GM19395 (cell line): ENCODE measurements around the gene ISOC2.
"Not testable (repeated sequence)": the region's sequence is repeated elsewhere in the genome, so short reads cannot be mapped to it uniquely, and the experiment has no call there.

Source experiments
- ATAC-seq: cut with Tn5 transposase; IDR thresholded peaks from one replicate; pipeline ENCODE4 v1.9.1; 2021; ENCODE audit warnings: mild to moderate bottlenecking, moderate library complexity; ENCODE audit not compliant: unreplicated experiment

Gene ISOC2

DNA sequence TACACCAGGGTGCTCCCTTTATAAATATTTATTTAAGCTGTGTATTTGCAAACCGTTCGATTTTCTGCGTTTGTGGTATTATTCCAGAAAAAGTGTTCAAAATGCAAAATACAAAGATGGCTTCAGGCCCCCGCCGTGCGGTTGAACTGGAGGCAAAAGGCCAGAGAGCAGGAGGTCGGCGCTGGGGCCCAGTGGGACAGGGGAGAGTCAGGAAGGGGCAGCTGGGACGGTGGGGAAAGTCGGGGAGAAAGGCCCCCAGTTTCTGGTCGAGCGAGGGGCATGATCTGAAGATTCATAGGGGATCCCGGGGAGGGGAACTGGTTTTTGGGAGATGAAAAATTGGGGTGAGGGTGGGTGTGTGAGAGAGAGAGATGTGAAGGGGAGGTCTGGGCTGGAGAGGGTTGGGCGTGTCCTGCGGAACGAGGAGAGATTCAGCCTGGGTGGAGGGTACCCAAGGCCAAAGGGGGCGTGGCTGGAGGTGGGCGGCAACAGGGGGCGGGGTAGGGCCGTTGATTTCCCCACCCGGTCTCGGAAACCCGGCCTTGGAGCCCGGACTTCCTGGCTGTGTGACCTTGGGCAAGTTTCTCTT is 678 bp downstream of the ISOC2 start:
- ATAC-seq, result no peak

DNA sequence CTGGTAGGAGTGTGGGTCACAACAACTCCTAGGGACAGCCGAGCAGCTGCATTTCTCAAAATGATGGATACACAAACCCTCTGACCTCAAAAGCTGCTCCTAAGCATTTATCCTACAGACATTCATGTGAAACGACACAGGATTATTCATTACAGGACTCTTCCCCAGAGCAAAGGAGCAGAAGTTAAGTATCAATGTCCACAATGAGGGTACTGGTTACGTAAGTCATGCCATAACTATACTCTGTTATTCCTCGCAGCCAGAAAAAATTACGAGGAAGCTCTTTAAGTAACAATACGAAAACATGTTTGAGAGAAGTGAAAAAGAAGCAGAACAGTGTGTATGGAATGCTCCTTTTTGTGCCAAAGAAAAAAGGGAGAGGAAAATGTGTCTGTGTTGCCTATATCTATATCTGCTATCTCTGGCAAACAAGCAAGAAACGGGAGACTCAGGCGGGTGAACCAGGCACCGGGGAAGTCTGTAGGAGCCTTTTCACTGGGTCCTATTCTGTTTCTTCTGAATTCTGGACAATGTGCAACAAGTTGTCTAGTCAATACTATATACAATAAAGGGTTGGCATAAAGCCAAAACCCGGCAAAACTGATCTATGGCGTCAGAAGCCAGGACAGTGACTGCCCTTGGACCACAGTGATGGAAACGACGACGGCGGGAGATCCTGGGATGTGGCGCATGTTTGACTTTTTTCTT is 1.3 kb downstream of the ISOC2 start:
- no peak for ATAC-seq

DNA sequence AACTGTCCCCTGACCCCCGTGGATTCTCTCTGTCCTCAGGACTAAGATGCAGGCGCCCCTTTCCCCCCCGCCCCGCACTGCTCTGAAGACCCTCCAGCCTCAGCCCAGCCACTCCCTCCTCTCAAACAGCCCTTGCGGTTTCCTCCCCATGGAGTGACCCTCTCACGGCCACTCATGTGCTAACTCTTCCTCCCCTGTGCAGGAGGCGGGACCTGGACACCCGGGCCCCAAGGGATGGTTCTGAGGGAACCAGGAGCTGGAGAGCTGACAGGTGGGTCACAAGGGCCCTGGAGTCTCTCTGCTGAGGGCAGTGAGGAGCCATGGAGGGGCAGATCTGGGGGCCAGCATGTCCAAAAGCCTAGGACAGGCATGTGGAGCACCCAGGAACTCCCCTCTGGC is 1.9 kb downstream of the ISOC2 start:
- ATAC-seq, result no peak

DNA sequence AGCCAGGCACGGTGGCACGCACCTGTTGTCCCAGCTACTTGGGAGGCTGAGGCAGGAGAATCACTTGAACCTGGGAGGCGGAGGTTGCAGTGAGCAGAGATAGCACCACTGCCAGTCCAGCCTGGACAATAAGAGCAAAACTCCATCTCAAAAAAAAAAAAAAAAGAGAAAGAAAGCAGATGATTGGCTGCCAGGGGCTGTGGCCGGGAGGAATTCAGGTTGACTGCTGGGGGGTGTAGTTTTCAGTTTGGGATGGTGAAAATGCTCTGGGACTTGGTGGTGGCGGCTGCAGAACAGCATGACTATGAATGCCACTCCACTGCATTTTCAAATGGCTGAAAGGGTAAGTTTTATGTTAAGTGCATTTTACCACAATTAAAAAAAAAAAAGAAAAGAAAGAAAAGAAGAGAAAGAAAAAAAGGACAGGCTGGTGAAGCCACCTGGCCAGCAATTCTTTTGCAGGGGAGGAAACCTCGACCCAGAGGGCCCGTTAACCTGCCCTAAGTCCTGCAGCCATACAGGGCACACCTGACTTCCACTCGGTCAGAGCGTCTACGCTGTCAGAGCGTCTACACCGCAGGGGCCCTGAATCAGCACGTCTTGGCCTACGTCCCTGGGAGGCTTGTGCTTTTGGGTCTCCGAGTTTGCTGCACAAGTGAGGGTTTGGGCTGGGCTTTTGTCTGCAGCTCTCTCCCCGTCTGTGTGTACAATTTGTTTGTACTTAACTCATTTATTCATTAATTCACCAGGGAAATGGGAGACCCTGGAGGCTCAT is 3.6 kb downstream of the ISOC2 start:
- ATAC-seq, result no peak

DNA sequence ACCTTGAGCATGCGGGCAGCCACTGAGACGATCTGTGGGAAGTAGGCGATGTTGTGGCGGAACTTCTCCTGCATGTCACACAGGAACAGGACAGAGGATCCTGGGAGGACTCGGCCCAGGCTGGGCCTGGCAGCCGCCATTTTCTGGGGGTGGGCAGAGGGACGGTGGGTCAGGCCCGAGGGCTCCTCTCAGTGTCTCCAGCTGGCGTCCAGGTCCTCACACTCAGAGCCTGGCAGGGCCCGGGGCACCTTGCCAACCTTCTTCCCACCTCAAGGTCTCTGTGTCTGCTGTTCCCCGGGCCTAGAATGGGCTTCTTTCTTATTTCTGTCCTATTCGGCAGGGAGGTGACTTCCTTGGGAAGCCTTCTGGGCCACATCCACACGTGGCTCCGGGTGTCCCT is 5.1 kb downstream of the ISOC2 start:
- ATAC-seq, result no peak

DNA sequence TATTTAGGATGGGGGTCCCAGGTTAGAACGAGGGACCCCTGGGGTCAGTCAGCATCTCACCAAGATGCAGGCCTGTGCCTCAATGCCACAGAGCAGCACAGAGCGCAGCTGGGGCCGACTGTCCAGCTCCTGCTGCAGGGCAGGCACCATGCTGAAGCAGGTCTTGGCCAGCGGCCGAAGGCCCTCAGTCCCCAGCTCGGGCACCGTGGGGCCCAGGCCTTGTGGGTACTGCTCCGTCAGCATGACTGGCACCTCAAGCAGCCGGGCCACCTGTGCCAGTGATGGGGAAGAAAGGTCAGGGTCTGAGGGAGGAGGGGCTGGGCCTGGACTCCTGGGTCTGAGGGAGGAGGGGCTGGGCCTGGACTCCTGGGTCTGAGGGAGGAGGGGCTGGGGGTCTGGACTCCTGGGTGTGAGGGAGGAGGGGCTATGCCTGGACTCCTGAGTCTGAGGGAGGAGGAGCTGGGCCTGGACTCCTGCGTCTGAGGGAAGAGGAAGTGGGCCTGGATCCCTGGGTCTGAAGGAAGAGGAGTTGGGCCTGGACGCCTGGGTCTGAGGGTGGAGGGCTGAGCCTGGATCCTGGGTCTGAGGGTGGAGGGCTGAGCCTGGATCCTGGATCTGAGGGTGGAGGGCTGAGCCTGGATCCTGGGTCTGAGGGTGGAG is 5.7 kb downstream of the ISOC2 start:
- ATAC-seq, result no peak

DNA sequence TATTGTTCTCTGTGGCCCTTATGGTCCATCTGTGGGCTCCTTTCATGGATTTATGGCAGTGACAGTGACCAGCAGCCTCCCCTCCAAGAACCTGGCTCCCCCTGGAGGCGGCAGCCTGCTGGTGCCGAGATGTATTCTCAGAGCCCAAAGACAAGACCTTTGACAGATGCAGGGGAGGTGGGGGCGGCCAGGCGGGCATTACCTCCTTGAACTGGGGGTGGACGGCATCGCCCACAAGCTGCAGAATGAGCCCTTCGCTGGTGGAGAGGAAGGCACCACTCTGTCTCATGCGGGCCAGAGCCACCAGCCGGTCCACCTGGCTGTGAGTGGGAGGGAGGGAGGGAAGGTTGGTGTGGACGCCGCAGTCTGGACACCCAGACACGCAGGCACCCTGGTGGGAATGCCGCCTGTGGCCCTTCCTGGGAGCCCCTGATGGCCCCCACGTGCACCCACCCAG is 6.6 kb downstream of the ISOC2 start:
- ATAC-seq, result no peak

DNA sequence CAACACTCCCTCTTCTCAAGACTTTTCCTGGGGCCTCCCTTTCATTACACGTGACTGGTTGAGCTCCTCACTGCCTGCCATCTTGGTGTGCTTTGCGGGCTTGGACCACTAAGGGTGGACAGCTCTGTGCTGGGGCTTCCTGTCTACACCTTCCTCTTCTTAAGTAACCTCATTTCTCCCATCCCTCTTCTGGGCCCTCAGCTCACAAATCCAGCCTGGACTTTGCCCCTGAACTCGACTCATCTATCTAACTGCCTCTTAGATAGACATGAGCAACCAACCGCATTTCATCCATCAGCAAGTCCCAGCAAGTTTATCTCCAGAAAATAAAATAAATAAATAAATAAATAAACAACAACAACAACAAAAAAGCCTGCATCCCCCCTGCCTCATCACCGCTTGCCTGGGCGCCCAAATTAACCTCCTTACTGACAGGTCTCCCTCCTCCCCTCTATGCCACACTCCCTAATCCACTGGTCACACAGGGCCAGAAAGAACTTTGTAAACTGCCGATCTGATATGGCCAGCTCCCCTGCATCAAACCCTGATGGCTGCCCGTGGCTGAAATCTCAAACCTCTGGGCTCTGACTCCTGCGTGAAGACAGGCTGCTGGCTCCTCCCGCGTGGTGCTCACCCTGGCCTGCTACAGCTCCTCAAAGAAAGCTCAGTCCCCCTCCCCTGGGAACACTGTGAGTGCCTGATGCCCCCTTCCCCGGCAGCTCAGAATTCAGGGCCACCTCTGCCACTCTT is 7.8 kb downstream of the ISOC2 start:
- no peak for ATAC-seq

DNA sequence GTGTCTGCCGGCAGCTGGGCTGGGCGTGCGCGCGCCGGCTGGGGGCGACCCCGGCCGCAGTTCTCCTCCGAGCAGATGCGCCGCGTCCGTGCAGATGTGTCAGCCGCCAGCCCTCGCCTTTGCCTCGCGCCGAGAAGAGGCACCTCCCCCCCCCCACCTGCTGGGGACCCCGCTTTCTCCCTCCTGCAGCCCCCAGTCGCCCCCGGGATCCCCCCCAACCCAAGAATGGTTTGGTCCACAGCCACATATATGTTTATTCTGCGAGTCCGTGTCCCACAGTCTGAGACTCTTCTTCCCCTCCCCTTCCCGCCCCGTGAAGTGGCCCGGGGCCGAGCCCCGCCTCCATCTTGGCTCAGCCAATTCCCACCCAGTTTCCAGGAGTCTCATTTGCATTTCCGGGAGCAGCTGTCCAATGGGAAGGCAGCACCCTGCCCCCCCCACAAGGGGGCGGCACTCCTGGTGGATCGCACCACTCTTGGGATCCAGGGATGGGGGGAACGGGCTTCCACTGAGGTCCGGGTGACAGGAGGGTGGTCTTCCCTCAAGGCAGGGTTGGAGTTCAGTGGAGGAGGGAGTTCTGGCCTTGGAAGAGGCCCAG is 8.6 kb downstream of the ISOC2 start:
- no peak for ATAC-seq

DNA sequence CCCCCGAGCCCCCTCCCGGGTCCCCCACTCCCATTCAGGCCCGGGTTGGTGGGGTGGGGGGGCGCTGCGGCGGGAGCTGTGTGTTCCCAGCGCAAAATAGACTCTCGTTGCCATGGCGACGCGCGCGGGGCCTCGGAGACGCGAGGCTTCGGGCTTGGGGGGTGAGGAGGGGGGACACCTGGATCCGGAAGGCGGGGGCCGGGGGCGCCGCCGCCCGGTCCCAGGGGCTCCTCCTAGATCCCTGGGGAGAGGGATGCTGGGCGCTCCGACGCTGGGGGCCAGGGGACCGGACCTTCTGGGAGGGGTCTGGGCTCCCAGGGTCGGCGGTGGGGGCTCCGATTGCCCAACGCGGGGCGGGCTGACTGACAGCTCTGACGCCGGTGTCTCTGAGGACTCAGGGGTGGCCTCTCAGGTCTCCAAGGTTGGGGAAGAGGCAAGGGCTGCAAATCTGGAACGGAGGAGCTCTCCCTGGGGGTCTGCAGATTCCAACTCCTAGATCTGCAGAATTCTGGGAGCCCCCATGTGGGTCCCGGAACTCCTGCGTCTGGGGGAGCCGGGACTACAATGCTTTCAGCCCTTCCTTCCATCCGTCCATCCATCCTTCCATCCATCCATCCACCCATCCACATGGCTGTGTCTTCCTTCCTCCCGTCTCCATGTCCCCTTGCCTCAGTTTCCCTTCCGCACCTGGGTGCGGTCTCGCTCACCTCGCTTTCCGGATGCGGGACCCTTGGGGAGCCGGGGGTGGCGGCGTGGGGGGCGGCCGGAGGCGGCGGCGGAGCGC is 9.3 kb downstream of the ISOC2 start:
- no peak for ATAC-seq

DNA sequence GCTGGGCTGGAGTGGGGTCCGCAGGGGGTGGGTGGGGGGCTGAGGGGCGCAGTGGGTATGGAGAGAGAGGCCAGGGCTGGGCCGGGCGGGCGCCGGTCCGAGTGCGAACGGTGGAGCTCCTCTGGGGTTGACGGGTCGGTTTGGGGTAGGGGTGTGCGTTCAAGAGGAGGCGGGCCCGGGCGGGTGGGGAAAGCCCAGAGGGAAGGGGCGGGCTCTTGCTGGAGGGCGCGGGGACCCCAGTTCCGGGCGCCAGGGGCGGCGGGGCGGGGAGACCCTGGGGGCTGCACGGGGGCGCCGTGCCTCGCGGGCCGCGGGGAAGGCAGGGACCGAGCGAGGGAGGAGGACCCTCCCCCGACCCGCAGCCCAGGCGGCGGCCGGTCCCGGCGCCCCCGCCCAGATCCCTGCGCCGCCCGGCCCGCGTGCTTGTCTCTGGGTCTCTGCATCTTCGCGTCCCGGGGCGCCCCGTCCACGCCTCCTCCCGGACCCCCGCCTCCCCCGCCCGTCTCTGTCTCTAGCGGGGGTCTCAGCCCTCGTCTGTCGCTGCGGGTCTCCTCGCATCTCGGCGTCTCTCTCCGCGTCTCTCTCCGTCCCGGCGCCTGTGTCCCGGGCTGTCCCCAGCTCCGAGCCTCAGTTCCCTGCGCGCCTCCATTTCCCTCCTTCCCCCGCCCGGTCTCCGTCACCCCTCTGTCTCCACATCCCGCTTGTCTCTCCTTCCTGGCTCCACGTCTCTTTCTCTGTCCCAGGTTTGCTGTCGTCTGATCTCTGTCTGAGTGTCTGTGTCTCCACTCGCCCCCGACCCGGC is 10.1 kb downstream of the ISOC2 start:
- no peak for ATAC-seq

DNA sequence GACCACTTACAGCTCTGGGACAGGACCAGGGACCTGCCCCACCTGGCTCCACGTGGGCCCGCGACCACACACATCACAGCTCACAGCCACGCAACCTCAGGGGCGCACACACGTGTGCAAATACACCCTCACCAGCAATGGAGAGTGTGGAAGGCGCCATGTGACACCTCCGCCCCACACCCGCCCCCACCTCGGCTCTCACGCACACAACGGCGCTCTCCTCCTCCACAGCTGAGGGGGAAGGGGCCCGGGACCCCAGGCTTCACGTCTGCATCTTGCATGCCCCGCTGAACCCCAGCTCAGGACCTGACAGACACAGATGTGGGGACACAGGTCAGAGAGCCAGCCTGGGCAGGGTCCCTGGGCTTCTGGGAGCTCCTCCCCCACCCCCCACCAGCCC is 12.0 kb downstream of the ISOC2 start:
- no peak for ATAC-seq

DNA sequence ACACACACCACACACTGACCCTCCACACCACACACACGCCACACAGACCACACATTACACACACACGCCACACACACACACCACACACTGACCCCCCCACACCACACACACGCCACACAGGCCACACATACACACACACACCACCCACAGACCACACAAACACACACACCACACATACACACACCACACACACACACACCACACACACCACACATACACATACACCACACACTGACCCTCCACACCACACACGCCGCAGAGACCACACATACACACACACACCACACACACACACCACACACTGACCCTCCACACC is 13.3 kb downstream of the ISOC2 start:
- not testable (repeated sequence) for ATAC-seq

DNA sequence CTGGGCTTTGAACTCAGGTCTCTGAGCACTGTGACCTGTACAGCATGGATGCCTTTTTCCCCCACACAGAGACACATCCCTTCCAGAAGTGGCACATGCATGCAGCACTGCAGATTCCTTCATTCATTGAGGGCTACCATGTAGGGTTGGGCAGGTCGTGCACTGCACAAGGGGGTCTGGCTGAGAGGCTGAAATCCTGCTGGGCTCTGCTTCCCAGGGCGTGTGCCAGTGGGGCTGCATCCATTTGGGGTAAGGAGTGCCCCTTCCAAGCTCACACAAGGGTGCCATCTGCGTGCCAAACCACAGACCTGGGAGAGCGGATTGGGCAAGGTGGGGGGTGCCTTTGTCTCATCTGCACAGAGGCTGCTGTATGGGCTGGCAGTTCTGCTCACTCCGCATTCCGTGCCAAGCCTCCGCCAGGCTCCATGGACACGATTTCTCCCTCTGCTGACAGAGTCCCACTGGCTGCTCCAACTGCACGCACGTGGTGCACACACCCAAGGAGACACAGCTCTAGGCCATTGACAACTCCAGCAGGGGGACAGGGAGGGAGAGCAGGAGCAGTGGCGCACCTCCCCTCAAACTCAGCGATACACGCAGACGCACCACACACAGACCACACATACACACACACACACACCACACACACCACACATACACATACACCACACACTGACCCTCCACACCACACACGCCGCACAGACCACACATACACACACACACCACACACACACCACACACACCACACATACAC is 13.8 kb downstream of the ISOC2 start:
- no peak for ATAC-seq

DNA sequence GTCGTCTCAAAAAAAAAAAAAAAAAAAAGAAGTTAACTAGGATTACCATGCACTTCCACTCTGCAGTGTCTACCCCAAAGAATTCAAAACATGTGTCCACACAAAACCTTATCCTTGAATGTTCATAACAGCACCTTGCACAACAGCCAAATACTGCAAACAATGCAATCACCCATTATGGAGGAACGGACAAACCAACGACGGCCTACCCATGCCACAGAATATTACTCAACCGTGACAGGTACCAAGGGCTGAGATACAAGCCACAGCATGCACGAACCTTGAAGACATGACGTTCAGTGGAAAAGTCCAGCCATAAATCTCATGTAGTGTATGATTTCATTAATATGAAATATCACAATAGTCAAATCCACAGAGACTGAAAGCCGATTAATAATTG is 15.4 kb downstream of the ISOC2 start:
- no peak for ATAC-seq

DNA sequence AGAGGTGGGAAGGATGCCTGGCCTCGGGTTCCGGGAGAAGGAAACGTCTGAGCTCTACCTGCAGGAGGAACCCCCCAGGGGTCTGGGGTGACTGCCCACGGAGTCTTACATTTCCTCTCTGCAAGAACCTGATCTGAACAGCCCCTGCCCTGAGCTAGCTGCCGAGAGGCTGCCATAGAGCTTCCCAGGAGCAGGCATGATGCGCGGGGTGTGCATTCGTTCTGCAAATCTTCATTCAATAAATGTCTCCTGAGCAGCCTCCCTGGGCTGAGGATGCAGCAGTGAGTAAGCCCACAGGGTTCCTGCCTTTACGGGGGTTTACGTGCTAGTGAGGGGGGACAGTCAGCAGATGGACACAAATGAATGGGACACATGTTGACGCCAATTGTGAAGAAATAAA is 16.8 kb downstream of the ISOC2 start:
- ATAC-seq, result no peak

DNA sequence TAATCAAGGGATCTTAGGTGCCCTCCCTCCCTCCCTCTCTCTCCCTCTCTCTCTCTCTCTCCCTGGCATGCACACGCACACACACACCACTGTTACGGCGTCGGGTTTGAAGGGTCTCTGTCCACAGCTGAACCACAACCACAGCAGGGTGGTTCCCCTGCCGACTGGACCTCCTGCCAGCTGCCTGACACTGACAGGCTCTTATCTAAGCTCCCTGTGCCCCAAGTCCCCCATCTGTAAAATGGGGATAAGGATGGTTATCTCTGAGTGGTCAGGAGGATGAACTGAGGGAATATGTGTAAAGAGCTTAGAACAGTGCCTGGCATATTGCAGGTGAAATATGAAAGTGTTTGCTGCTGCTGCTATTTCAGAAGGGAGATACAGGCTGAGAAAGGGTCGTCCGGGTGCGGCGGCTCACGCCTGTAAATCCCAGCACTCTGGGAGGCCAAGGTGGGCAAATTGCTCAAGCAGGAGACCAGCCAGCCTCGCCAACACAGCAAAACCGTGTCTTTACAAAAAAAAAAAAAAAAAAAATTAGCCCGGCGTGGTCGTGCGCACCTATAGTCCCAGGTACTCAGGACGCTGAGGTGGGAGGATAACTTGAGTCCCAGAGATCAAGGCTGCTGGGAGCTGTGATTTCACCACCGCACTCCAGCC is 17.5 kb downstream of the ISOC2 start:
- ATAC-seq, result no peak
